Superior temporal gyrus (tissue), 1 donor: ENCODE results near the gene RNU1-3.
"Not testable (repeated sequence)": the region's sequence is repeated elsewhere in the genome, so short reads cannot be mapped to it uniquely, and the experiment has no call there.

Experiments used
- DNase-seq: peaks from one replicate; pipeline ENCODE4 v3.0.0-alpha.2; 2016; ENCODE audit errors: extremely low spot score

Gene RNU1-3

DNA sequence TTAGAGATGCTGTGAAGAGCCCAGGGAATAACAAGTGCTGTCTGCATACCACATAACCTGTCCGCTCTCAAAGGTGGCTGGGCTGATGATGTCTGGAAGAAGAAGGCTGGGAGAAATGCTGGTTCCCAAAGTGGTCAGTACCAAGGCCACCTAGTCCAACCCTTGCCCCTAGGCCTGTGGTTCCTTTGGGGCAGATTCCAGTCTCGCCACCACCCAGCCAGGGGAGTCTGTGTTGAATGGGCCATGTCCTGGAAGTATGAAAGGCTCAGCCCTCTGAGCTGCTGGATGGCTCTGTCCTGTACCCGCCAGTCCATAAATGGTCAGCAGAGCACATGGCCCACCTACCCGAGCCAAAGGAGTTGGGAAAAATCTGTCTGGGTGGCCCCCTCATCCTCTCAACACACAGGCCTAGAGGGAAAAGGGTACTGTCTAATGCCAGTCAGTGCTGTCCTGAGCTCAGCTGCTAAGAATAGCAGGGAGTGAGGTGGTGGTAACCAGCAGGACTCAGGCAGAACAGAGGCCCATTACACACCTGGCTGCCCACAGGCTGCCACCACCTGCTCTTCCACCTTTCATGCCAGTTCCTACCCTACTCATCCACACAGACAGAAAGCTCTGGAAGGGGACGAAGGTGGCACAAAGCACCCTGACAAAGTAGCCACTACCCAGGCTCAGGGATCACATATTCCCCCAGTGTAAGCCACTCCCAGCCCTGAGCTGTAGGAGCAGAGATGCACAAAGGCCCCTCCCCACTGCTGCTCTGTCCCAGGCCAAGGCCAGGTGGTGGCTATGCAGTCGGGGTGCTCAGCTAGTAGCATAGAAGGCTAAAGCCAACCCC is 28.6 kb downstream of the RNU1-3 start:
- not testable (repeated sequence) for DNase-seq

DNA sequence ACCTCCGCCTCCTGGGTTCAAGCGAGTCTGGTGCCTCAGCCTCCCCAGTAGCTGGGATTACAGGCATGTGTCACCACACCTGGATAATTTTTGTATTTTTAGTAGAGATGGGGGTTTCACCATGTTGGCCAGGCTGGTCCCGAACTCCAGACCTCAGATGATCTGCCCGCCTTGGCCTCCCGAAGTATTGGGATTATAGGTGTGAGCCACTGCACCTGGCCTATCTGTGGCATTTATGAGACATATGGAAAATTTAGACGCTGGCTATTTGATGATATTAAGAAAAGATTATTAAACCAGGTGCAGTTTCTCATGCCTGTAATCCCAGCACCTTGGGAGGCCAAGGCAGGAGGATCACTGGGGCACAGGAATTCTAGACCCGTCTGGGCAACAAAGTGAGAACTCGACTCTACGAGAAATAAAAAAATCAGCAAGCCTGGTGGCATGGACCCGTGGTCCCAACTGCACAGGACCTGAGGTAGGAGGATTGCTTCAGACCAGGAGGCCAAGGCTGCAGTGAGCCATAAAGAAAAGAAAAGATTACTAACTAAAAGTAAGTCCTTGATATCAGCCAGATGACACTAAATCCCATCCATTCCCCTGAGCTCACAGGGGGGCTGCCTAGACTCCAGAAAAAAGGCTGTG is 30.1 kb downstream of the RNU1-3 start:
- DNase-seq = not testable (repeated sequence)

DNA sequence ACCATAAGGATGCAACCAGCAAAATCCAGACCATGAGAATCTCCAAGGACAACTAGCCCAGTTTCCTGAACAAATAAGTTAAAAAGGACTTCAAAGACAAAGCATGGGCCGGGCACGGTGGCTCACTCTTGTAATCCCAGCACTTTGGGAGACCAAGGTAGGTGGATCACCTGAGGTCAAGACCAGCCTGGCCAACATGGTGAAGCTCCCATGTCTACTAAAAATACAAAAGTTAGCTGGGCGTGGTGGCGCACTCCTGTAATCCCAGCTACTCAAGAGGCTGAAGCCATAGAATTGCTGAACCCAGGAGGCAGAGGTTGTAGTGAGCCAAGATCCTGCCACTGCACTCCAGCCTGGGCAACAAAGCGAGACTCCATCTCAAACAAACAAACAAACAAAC is 30.8 kb downstream of the RNU1-3 start:
- DNase-seq = not testable (repeated sequence)

DNA sequence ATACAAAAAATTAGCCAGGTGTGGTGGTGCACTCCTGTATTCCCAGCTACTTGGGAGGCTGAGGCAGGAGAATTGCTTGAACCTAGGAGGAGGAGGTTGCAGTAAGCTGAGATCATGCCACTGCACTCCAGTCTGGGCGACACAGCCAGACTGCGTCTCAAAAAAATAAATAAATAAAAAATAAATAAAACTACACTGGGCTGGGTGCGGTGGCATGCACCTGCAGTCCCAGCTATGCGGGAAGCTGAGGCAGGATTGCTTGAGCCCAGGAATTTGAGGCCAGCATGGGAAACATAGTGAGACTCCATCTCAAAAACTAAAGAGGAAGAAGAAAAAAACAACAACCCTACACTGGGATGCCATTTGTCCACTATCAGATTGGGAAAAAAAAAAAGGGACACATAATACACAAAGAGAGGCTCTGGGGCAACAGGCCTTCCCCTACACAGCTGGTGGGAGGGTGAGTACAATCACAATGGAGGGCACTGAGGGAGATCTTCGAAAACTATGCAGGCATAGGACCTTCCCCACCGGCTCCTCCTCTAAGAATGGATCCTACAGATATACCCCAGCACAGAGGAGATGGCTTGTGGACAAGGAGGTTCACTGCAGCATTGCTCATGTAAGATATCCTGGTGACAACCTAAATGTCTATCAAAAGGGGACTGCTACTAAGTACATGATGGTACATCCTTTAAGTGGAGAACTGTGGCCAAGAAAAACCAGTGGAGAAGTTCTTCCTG is 33.0 kb downstream of the RNU1-3 start:
- not testable (repeated sequence) for DNase-seq

DNA sequence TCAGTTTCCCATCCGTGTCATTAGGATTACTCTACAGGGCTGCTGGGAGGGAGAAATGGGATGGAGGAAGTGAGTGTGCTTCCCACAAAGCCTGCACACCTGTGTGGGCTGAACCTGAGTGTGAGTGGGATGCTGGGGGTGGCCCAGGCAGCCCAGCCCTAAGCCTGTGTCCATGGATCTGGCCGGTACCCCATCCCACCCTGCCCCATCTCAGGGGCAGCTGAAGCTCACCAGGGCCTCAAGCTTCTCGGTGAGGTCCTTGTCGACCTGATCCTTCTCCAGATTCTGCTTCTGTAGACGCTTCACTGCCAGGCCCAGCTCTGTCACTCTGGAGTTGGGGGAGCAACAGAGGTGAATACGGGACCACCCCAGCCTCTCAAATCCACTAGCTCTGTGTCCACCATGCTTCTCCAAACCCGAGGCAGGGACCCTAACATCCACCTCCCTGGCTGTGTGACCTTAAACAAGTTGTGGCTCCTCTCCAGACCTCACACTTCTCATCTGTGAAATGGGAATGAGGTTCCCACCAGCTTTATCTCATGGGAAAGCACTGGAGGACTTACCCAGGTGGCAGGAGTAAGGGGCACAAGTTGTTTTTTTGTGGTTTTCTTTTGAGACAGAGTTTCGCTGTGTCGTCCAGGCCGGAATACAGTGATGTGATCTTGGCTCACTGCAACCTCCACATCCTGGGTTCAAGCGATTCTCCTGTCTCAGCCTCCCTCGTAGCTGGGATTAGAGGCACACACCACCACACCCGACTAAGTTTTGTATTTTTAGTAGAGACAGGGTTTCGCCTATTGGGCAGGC is 34.5 kb downstream of the RNU1-3 start:
- DNase-seq = not testable (repeated sequence)

DNA sequence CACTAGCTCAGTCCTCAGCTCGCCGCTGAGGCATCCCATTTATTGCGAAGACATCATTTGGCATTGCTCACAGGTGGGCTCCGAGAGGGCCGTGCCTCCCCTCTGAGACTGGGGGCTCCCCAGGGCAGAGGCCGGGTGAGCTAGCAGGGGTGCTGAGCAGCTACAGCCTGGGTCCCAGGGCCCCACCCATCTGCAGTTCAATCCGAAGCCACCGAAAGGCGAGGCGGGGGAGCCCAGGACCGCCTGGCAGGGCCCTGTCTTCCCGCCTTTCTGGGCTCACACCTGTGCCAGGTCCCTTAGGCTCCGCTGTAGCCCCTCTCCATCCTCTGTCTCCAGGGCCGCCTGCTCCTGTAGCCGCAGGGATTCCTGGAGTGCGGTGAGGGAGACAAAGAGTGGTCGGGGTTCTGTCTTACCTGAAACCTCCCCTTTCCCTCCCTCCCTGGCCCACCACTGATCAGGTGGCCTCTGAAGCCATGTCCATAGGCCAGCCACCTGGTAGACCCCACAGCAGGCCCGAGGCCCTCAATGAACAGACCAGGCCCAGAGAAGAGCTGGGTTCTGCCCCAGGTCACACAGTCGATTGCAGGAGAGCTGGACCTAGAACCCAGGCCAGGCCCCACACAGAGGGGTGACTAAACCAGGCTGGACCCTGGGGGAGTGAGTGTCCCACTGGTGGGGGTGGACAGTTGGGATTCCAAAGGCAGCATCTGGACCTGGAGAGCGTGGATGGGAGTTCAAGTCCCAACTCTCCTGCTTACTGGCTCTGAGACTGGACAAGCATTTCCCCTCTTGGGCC is 35.3 kb downstream of the RNU1-3 start:
- DNase-seq = no peak

DNA sequence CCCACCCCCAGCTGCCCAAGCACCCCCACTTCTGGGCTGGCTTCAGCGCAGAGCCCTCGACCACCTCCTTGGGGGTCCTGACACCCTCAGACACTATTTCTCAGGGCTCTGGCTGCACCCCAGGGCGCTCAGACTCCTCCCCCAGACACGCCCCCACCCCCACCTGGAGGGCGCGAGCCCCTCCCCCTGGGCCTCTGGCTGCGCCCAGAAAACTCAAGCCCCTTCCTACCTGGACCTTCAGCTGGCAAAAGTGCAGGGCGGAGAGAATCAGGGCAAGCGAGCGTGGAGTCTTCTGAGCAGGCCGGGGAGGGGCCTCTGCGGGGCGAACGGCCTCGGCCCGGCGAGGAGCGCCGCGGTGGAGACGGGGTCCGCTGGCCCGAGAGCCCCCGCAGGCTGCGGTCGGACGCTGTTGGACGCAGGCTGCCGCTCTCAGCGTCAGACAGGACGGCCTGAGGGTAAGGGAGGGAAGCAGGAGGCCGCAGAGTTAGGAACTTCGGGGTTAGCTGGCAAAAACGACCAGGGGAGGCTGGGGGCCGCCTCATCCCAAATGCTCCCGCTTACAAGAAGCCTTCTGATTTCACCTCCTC is 36.0 kb downstream of the RNU1-3 start:
- DNase-seq = no peak

DNA sequence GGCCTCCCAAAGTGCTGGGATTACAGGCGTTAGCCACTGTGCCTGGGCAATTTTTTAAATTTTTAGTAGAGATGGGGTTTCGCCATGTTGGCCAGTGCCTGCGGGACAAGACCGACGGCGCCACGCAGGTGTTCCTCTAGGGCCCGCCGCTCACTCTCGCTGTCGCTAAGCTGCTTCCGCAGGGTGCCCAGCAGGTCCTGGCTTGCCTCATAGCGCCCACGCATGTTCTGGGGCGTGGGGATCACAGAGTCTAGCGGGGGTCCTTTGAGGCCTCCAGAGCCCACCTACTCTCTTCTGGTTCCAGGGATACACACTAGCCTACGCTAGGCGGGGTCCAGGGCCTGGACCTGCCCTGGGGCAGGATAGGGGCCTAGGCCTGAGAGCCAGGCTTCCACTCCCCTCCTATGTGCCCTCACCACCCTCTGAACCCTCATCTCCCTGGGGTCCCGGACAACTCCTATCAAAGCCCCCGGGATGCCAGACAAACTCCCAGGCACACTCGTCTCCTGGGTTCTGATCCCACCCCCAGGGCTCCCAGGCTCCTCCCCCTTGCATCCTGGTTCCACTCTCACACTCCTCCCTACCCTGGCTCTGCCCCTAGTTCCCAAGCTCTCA is 36.7 kb downstream of the RNU1-3 start:
- DNase-seq = not testable (repeated sequence)

DNA sequence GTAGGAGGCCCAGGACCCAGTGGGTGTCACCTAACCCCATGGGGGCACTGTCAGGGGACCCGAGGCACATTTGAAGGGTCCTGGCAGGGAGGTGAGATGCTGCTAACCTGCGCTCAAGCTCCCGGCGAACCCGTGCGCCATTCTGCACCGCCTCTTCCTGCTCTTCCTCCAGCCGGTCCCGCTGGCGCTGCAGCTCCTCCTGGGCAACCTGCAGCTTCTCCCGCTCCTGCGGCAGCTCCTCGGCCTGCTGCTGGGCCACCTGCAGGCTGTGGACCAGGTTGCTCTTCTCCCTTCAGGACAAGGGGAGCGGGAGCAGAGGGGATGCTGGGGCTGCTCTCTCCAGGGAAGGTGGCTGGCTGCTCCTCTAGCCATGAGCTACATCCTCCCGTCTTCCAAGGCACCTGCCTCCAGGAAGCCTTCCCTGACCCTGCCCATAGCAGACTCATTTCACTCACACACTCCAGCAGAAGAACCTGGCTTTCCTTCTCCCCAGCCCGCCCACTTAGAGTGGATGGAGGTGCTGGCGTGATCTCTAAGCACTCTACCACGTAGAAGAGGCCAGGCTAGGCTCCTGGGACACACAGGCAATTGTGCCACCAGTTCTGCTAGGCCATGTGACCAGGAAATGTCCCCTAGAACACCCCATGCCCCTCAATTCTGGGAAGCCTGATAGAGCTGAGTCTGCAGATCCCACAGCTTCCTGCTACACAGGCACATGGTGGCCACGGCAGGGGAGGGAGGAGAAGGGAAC is 38.2 kb downstream of the RNU1-3 start:
- DNase-seq = no peak

DNA sequence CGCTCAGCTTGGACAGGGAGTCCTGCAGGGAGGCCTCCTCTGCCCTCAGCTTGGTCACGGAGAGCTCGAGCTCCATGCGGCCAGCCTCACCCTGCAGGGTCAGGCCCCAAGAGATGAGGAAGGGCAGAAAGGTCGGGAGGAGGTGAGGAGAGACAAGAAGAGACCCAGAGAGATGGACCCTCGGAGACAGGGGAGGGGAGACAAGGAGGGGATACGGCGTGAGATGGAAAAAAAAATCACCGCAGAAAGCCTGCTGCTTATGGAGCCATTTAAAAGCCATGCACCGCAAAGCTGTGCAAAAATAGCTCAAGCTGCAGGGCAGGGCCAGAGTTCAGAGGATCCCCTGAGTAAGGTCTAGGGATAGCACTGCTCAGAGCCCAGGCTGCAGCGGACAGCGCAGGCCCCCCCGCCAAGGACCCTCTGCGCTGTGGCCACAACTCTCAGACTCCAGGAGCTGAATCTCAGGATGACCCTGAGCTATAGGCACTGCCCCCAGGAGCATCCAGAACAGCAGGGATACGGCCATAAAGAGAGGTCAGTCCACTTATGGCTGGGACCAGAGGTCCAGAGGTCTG is 40.3 kb downstream of the RNU1-3 start:
- DNase-seq = not testable (repeated sequence)

DNA sequence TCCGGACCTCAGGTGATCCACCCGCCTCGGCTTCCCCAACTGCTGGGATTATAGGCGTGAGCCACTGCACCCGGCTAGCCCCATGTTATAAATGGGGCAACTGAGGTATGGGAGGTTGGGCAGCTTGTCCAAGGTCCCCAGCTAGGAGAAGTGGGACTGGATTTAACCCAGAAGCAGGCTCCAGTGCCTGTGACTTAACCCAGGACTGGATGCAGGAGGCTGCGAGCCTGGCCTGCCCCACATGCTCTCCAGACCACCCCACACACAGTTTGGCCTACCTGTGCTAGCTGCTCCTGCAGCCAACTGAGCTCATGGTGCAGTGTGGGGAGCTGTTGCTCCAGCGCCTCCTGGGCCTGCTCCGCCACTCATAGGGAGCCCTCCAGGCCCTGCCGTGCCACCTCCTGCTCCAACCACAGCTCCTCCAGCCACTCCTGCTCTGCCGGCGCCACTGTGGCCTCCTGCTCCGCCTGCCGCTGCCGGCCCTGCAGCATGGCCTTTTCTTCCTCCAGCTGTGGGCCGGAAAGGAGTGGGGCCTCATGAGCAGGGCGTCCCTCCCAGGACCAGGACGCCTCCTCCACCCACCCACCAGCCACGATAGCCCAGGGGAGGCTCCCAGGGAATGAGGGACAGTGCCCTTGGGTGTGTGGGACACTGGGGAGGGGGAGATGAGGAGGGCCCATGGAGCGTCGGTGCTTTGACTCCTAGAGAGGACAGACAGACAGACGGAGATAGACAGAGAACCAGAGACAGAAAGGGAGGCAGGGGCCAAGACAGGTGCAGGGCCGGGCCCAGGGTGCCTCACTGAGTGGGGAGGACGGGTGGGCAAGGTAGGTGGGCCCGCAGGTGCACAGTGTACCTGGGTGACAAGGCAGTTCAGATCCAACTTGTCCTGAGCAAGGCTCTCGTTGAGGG is 41.0 kb downstream of the RNU1-3 start:
- DNase-seq = no peak

DNA sequence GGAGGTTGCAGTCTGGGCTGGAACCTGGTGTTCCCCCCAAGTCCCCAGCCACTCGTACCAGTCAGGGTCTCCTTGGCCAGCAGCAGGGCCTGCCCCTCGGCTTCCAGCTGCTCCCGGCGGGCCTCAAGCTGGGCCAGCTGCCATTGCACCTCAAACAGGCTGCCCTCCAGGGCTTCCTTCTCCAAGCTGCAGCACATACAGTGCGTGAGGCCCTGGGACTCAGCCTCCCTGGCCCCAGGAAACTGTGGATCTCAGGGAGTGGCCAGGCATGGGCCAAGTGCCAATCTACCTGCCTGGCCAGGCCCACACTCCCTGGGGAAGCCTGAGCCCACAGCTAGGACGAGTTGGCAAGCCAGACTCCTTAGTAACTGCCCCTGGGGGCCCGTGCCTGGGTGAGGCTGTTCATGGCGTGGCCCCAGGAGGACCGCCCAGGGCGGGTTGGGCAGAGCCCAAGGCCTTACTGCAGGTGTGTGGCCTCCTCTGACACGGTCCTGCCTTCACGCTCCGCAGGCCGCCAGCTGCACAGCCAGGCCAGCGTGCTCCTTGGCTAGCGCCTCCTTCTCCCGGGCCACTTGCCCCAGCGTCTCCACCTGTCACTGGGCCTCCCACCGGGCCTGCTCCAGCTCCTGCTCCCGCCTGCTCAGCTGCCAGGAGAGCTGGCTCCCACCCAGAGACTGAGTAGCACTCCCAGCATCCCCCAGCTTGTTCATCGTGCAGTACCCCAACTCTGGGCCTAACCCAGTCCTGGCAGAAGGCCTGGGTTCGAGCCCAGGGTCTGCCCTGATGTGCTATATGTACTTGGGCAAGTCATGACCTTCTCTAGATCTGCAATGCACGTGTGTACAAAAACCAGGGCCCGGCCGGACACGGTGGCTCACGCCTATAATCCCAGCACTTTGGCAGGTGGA is 42.7 kb downstream of the RNU1-3 start:
- not testable (repeated sequence) for DNase-seq

DNA sequence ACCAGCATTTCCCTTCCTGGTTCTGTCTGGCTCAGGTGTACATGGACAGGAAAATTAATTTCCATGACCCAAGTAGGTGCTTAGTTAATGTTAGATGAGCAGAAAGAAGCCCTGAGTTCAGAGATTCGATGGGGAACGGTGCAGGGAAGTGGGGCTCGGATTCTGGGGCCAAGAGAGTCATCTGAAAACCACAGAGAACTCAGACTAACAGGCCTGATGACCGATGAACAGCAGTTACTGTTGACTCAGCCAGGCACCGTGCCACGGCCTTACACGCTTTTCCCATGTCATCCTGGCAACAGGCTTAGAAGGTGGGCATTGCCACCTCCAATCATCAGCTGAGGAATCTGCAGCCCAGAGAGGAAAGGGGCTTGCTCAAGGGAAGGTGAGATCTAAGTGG is 43.4 kb downstream of the RNU1-3 start:
- not testable (repeated sequence) for DNase-seq

DNA sequence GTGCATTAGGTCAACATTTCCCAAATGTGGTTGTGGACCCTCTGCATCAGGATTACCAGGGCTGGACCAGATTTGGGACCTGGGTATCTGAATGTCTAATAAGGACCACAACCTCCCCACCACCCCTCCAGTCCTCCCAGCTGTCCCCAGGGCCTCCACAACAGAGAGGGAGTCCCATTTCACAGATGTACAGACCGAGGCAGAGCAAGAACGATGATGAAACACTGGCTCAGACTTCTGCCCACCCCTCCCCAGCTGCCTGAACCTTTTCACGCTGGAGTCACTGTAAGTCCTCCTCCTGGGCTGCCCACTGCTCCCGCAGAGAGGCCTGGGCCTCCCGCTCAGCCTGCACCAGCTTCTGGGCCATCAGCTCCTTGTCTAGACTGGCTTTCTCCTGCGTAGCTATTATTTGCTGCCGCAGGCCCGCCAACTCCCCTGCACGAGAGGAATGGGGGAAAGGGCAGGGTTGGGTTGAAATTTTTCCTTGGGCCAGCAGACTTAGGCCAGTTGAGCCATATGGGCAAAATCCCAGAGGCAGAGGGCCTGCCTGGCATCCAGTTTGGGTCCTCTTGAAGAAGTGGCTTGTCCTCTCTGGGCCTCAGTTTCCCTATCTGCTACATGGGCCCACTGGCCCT is 45.0 kb downstream of the RNU1-3 start:
- DNase-seq = not testable (repeated sequence)

DNA sequence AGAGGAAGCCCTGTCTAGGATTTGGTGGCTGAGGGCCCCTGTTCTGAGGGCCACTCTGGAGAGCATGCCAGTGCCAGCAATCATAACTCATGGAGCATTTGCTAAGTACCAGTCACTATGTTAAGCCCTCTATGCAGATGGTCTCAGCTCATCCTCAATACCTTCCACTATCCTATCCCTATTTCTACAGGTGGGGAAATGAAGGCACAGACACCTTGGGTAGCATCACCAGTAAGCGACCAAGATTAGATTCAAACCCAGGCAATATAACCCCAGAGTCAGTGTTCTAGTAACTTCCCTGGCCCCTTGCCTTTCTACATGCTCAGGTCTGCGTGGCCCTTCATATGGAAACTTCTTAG is 45.5 kb downstream of the RNU1-3 start:
- no peak for DNase-seq

DNA sequence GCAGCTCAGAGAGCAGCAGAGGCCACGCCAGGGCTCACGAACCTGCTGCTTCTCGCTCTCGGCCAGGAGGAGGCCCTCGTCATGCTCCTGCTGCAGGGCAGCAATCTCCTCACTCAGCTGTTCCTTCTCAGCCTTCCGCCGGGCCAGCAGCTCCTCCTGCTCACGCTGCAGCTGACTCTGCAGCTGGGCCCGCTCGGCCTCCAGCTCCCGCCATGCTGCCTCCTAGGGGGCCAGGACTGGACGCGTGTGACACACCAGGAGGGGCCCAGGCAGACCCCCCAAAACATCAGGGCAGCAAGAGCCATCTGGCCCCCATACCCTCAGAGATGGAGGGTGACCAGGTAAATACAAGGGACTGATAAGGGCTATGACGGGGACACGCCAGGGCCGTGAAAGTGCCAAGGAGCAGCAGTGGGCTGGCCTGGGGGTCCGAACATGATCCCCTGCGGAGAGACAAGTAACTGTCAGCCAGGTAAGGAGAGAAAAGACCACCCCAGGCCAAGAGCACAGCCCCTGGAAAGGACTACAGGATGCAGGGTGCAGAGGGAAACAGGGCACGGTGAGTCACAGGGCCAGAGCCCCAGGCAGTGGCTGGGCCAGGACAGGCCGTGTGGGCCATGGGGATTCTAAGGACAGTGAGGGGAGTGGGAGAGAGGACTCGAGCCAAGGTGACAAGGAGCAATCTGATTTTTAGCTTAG is 46.8 kb downstream of the RNU1-3 start:
- DNase-seq = not testable (repeated sequence)
